Astrocyte (in vitro differentiated cells and primary cell): ENCODE data around the gene MYRIP.

Source experiments
- EZH2 ChIP-seq: IDR thresholded peaks from 2 replicates; pipeline ENCODE4 v1.6.1; 2012; ENCODE audit warnings: mild to moderate bottlenecking, low read length, inconsistent platforms; ENCODE audit not compliant: insufficient read depth
- TF ChIP-seq, protein P1 (sequence below): IDR thresholded peaks from 2 replicates; pipeline ENCODE4 v1.5.1; 2011; ENCODE audit warnings: low read depth, mild to moderate bottlenecking, inconsistent platforms, low read length, moderate library complexity; ENCODE audit not compliant: insufficient read depth

DNA sequence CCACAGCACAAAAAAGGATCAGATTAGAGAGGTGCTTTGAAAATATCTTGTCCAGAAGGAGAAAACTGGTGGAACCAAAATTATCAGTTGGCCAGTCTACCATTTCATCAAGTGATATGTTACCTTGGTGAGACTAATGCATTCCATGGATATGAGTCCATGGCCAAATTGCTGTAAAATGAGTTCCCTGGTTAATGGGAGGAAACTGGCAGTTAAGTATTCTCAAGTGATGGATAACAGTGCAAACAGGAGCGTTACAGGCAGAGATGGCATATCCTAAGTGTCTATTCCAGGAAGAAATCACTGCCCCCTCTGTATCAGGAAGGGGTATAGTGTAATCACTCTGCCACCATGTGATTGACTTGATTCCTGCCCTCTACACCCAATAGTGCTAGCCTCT, 34.0 kb downstream of the MYRIP start:
- TF ChIP-seq EZH2: no peak
- TF ChIP-seq, protein P1, sequence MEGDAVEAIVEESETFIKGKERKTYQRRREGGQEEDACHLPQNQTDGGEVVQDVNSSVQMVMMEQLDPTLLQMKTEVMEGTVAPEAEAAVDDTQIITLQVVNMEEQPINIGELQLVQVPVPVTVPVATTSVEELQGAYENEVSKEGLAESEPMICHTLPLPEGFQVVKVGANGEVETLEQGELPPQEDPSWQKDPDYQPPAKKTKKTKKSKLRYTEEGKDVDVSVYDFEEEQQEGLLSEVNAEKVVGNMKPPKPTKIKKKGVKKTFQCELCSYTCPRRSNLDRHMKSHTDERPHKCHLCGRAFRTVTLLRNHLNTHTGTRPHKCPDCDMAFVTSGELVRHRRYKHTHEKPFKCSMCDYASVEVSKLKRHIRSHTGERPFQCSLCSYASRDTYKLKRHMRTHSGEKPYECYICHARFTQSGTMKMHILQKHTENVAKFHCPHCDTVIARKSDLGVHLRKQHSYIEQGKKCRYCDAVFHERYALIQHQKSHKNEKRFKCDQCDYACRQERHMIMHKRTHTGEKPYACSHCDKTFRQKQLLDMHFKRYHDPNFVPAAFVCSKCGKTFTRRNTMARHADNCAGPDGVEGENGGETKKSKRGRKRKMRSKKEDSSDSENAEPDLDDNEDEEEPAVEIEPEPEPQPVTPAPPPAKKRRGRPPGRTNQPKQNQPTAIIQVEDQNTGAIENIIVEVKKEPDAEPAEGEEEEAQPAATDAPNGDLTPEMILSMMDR: no peak
